Measurements from ENCODE around the gene E2F3.

E2F3 gene

DNA sequence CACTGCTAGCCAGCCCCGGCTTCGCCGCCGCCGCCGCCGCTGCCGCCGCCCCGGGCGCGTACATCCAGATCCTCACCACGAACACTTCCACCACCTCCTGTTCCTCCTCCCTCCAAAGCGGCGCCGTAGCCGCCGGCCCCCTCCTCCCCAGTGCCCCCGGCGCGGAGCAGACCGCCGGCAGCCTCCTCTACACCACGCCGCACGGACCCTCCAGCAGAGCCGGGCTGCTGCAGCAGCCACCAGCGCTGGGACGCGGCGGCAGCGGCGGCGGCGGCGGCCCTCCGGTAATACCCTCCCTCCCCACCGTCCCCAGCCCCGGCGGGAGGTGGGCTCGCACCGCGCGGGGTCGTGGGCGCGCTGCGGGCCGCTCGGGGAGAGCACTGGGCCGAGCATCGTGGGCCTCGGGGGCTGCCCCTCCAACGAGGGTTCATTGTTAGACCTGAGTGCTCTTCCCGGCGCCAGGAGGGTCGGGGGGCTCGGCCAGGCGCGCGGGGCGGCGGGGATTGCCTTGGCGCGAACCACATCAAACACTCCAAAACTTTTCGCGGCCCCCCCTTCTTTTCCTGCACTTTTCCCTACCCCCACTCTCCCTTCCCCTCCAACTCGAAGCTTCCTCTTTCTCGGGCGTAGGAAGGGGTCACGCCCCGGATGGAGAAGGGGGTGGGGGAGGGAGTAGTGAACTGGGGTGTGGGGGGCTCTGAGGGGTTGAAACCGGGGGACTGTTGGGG is 827 bp downstream of the E2F3 start:
- DNase-seq (ENCODE audit: low spot score), result peak; percentile 7

GRCh38 chr6:20403070-20403765 is 1.5 kb downstream of the E2F3 start:
- DNase-seq (ENCODE audit: low spot score), result peak; percentile 91

DNA sequence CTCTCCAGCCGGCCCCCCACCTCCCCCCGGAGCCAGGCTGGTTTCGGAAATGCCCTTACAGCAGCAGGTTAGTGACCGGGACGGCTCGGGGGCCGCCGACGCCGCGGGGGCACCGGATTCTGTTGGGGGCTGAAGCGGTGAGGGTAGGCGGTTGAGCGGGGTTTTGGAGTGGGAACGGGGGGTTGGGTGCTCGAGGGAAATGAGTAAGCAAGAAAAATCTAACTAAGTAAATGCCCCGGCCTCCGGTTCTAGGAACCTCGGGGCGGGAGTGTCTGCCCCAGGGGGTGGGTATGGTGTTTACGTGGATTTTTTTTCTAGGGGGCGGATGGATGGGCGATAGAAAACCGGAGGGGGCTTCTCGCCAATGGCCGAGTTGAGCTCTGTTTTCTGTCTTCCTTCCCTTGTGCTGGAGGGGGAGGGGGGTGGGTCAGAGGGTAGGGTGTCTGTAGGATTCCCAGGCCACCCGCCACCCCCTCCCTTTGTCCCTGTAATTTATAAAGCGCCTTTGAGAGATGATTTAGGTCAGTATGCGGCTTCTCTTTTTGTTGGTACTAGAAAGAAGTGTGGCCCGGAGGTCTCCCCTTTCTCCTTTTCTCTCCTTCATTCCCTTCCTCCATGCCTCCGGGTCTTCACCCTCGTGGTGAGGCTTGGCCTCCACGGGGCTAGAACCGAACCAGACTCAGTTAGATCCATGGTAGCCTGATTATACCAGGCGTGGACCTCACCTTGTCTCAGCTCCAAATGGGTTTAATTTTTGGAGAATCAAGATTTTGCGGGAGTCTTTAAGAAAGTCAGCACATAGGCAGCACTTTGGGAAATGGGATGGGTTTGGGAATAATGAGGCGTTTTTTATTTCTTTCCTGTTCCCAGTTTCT is 2.3 kb downstream of the E2F3 start:
- DNase-seq (ENCODE audit: low spot score), result peak; percentile 84

- peak; percentile 77 for DNase-seq (ENCODE audit: low spot score)
Measured at GRCh38 chr6:20404641-20405032, 3.0 kb downstream of the E2F3 start.

DNA sequence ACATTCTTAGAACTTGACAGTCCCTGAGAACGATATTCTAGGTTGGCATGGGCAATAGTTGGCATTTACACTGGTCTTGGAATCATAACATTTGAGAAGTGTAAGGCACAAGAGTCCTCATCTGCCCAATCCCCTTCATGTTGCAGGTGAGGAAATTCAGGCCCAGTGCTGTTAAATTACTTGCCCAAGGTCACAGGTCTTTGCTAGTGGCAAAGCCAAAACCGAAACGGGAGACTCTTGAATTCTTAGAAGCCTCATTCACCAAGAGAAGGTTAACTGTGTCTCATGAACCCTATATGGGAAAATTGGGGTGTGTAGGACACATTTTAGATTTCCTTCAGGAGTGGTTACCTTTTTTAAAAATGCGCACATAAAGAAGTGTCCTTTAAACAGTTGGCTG is 7.2 kb downstream of the E2F3 start:
- no peak for DNase-seq (ENCODE audit: low spot score)

GRCh38 chr6:20409427-20409971 is 7.8 kb downstream of the E2F3 start:
- peak; percentile 12 for DNase-seq (ENCODE audit: low spot score)

- DNase-seq (ENCODE audit: low spot score), result no peak
Measured at GRCh38 chr6:20411544-20411943, 9.9 kb downstream of the E2F3 start.

- no peak for DNase-seq (ENCODE audit: low spot score)
Measured at GRCh38 chr6:20411953-20412681, 10.4 kb downstream of the E2F3 start.

GRCh38 chr6:20412682-20413073 is 11.0 kb downstream of the E2F3 start:
- DNase-seq (ENCODE audit: low spot score), result no peak

- no peak for DNase-seq (ENCODE audit: low spot score)
Measured at GRCh38 chr6:20413826-20414225, 12.1 kb downstream of the E2F3 start.

GRCh38 chr6:20414711-20415110 is 13.0 kb downstream of the E2F3 start:
- DNase-seq (ENCODE audit: low spot score), result no peak

DNA sequence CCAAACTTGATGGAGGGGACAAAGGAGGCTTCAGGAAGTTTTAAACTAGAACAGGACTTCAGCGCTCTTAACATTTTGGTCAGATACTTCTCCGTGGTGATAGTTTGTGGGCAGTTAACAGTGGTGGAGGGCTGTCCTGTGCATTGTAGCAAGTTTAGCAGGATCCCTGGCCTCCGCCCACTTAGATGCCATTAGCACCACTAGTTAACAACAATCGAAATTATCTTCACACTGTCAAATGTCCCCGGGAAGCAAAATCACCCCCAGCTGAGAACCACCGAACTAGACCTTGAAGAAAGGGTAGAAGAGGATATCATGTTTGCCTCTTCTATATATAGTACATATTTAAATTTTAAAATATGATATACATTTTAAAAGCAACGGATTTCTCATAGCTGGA is 13.6 kb downstream of the E2F3 start:
- no peak for DNase-seq (ENCODE audit: low spot score)

GRCh38 chr6:20415712-20416454 is 14.2 kb downstream of the E2F3 start:
- peak; percentile 8 for DNase-seq (ENCODE audit: low spot score)

- DNase-seq (ENCODE audit: low spot score), result no peak
Measured at GRCh38 chr6:20416567-20417345, 15.1 kb downstream of the E2F3 start.

DNA sequence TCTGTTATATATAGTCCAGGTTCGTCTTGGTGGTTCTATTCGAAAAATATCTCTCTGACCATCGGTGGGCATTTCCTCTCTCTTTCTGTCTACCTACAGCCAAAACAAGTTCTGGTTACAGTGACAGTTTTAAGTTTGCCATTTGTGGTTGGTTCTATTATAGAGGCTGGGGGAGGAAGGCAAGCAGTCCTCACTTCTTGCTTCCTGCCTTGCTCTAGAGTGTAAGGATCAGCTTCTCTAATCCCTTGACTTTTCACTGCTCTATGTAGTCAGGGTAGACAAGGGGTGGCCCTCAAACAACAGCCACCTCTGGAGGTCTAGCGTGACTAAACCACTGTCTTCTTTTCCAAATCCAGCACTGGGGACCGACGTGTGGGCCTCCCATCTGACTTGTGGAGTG is 16.1 kb downstream of the E2F3 start:
- no peak for DNase-seq (ENCODE audit: low spot score)

GRCh38 chr6:20426177-20427082 is 24.8 kb downstream of the E2F3 start:
- DNase-seq (ENCODE audit: low spot score), result no peak

DNA sequence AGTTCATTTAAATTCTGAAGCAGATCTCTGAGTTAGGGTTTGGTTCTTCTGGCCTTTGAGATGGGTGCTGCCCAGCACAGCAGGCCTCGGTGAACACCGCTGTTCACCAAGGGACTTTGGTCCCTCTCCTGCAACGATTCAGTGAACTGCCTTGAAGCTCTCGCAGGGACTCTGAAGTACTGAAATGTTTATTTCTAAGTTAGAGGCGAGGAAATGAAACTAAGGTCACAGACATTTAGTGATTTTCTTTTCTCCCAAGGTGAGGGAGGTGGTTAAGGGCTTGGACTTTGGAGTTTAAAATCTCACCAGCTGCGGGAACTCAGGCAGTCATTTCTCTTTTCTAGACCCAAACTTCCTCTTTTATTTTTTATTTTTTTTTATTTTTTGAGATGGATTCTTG is 26.2 kb downstream of the E2F3 start:
- no peak for DNase-seq (ENCODE audit: low spot score)

DNA sequence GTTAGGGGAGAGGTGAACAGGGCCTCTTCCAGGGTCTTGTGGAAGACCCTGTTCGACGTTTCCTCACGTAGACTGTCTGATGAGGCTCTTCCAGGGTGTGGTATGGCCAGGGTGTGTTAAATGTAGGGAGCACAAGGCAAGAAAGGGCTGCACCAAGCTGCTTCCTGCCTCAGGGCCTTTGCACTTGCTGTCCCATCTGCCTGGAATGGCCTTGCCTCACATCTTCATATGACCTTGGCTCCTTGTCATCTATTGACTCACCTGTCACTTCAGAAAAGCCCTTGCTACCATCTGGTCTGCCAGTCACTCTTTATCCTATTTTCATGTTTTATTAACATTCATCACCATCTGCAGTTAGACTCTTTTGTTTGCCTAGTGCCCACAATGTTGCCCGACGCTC is 31.0 kb downstream of the E2F3 start:
- no peak for DNase-seq (ENCODE audit: low spot score)

GRCh38 chr6:20433321-20433720 is 31.6 kb downstream of the E2F3 start:
- no peak for DNase-seq (ENCODE audit: low spot score)
